Upper lobe of left lung (tissue), 6 donors: Measurements from ENCODE around the gene AMBN. TPM values are rescaled to one million over a fixed set of nuclear protein-coding genes. Genes with fewer than 3 reads are reported as not detected.

ENCODE experiments used
- ATAC-seq, 2 donors: fragments of 200-7000 bp; cut with Tn5 transposase; one replicate each; pipeline ENCODE4 v1.9.1; 2022; ENCODE audit warnings: mild to moderate bottlenecking in 2 of 2, moderate library complexity in 2 of 2; ENCODE audit not compliant: low FRiP score in 2 of 2
- DNase-seq, 2 donors: peaks; one replicate each; pipeline ENCODE4 v3.0.0-alpha.2; 2019 to 2020
- H3K27ac ChIP-seq, 4 donors: fragments of 200-600 bp; sonication (generic); one replicate each; pipeline ENCODE4 v1.5.1; 2016 to 2019
- H3K27me3 ChIP-seq, 4 donors: fragments of 200-600 bp; sonication (generic); one replicate each; pipeline ENCODE4 v1.5.1; 2017 to 2019
- H3K36me3 ChIP-seq, 4 donors: fragments of 200-600 bp; sonication (generic); one replicate each; pipeline ENCODE4 v1.5.1; 2016 to 2019
- H3K4me1 ChIP-seq, 4 donors: fragments of 200-600 bp; sonication (generic); one replicate each; pipeline ENCODE4 v1.5.1; 2018 to 2019
- H3K4me3 ChIP-seq, 4 donors: fragments of 200-600 bp; sonication (generic); one replicate each; pipeline ENCODE4 v1.5.1; 2017 to 2019; ENCODE audit warnings: mild to moderate bottlenecking in 2 of 4, moderate library complexity in 1 of 4
- H3K9me3 ChIP-seq, 4 donors: fragments of 200-600 bp; sonication (generic); one replicate each; pipeline ENCODE4 v1.5.1; 2018 to 2019
- EP300 ChIP-seq, 4 donors: sonication (generic); formaldehyde crosslinking; IDR thresholded peaks; one replicate each; pipeline ENCODE4 v1.5.1; 2017; ENCODE audit warnings: antibody characterized with exemption in 4 of 4, control low read depth in 2 of 4
- POLR2A ChIP-seq, 4 donors: fragments of 450-650 bp; IDR thresholded peaks; one replicate each; pipeline ENCODE4 v1.5.1; 2016 to 2017; ENCODE audit warnings: antibody characterized with exemption in 4 of 4, mild to moderate bottlenecking in 2 of 4
- POLR2AphosphoS5 ChIP-seq, 2 donors: sonication (generic); formaldehyde crosslinking; IDR thresholded peaks; one replicate each; pipeline ENCODE4 v1.5.1; 2017; ENCODE audit warnings: antibody characterized with exemption in 2 of 2
- WGBS, 2 donors: methylation state at CpG; one replicate each; pipeline ENCODE4 v1.1.5; 2017 to 2018; 5-methylcytosine and 5-hydroxymethylcytosine counted together
- total RNA-seq, 6 donors: library from RNA; depleted of rRNA in 4 of 6; stranded (reverse); fragments of >200 nt in 4 of 6; gene quantifications; one replicate each; pipeline versions ENCODE4 v1.1.0 to v1.2.1, GENCODE V29; 2016 to 2021
- TF ChIP-seq, protein P1 (sequence below), 6 experiments: fragments of 450-650 bp in 4 of 6; fragments of 200-600 bp in 2 of 6; sonication (generic) in 2 of 6; IDR thresholded peaks; one replicate each; pipeline ENCODE4 v1.5.1; 2016 to 2019; ENCODE audit warnings: antibody characterized with exemption in 6 of 6
- donor health status: DM: no; HTN: no; CAD: no; lungs with moderate emphysema.
- donor health status: DM: no; HTN: yes; CAD: no; lungs with severe emphysema.

The AMBN gene, protein sequence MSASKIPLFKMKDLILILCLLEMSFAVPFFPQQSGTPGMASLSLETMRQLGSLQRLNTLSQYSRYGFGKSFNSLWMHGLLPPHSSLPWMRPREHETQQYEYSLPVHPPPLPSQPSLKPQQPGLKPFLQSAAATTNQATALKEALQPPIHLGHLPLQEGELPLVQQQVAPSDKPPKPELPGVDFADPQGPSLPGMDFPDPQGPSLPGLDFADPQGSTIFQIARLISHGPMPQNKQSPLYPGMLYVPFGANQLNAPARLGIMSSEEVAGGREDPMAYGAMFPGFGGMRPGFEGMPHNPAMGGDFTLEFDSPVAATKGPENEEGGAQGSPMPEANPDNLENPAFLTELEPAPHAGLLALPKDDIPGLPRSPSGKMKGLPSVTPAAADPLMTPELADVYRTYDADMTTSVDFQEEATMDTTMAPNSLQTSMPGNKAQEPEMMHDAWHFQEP
- total RNA-seq = not detected

- Histone ChIP-seq H3K4me1 (no peaks in the 10 kb centered on the region), H3K27me3 (no peaks in the 10 kb centered on the region), H3K27ac (no peak within 1 kb of the TSS), H3K9me3 (no peaks in the 10 kb centered on the region), H3K4me3 (no peak within 1 kb of the TSS), H3K36me3 (no peaks in the 10 kb centered on the region)
- TF ChIP-seq, protein P1, sequence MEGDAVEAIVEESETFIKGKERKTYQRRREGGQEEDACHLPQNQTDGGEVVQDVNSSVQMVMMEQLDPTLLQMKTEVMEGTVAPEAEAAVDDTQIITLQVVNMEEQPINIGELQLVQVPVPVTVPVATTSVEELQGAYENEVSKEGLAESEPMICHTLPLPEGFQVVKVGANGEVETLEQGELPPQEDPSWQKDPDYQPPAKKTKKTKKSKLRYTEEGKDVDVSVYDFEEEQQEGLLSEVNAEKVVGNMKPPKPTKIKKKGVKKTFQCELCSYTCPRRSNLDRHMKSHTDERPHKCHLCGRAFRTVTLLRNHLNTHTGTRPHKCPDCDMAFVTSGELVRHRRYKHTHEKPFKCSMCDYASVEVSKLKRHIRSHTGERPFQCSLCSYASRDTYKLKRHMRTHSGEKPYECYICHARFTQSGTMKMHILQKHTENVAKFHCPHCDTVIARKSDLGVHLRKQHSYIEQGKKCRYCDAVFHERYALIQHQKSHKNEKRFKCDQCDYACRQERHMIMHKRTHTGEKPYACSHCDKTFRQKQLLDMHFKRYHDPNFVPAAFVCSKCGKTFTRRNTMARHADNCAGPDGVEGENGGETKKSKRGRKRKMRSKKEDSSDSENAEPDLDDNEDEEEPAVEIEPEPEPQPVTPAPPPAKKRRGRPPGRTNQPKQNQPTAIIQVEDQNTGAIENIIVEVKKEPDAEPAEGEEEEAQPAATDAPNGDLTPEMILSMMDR (IDR thresholded peaks at IDR 0.05) = no peak
- TF ChIP-seq POLR2A (IDR thresholded peaks at IDR 0.05) (no peak), POLR2AphosphoS5 (IDR thresholded peaks at IDR 0.05) (no peak), EP300 (IDR thresholded peaks at IDR 0.05) (no peak)
- ATAC-seq (no peak), DNase-seq (no peak)
- WGBS, 2 donors = 82 to 86% methylated on average over 5 of the region's 5 CpGs
Measured at GRCh38 chr4:70591955-70592582, at the start of gene AMBN. AMBN (plus strand) TSS chr4:70592256; CDS start chr4:70592359, 103 bp downstream.

DNA sequence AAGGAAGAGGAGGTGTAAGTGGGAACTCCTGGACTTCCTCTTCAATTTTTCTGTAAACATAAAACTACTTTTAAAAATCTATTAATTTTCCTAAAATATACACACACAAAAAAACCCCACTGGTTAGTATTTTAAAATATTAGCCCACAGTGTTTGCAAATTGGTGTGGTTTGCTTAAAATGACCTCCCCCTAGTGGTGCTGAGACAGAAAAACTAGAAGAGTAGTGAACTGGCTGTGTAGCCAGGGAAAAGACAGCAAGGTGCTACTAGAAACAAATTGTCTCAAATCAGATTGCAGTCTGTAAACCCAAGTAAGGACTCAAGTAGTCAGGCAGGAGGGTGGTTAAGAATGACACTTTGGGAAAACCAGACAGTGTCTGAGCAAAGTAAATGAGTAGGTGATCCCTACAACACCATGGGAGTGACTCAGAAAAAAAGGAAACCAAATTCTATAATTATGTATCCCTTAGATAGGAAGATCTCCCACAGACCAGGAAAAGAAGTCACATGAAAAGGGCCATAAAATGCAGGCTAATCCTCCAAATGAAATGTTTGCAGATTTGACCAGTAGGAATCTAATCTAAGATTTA is 47.7 kb upstream of the AMBN start:
- Histone ChIP-seq H3K27me3 (no peaks in the 10 kb centered on the region), H3K36me3 (no peaks in the 10 kb centered on the region), H3K9me3 (no peaks in the 10 kb centered on the region), H3K4me1 (no peaks in the 10 kb centered on the region), H3K27ac (no peak overlapping the region), H3K4me3 (no peak overlapping the region)
- DNase-seq = no peak
- ATAC-seq = no peak
- no peak for TF ChIP-seq POLR2A (IDR thresholded peaks at IDR 0.05)
- TF ChIP-seq, protein P1 (IDR thresholded peaks at IDR 0.05) = peak in 2 of 6 experiments; percentile 7 to 9

DNA sequence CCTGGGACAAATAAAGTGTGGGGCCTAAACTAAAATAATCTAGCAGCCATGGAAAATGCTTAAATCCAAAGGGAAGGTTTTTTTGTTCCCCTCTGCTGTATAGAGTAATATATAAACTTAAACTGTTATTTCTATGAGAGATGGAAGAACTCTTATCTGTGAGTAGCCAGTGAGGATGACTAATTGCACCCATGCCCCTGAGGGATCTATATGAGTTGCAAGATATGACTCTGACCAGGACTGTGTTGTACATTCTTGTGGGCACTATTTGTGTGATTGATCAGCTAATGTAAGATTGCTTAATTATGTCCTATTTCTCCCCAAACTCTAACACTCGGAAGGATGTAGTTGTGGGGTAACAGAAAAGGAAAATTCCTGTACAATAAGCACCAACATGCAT is 35.2 kb upstream of the AMBN start:
- no peaks in the 10 kb centered on the region for H3K4me1 ChIP-seq
- 7 to 96% methylated on average over 1 of the region's 1 CpG for WGBS, 2 donors
- no peaks in the 10 kb centered on the region for H3K9me3 ChIP-seq
- no peak for DNase-seq
- H3K4me3 ChIP-seq = no peak overlapping the region
- no peak for TF ChIP-seq EP300 (IDR thresholded peaks at IDR 0.05)
- no peak for TF ChIP-seq POLR2AphosphoS5 (IDR thresholded peaks at IDR 0.05)
- TF ChIP-seq, protein P1 (IDR thresholded peaks at IDR 0.05) = no peak
- no peak for TF ChIP-seq POLR2A (IDR thresholded peaks at IDR 0.05)
- no peaks in the 10 kb centered on the region for H3K27me3 ChIP-seq
- no peaks in the 10 kb centered on the region for H3K36me3 ChIP-seq
- no peak overlapping the region for H3K27ac ChIP-seq
- no peak for ATAC-seq

GRCh38 chr4:70559211-70559830 is 32.7 kb upstream of the AMBN start:
- peak in 1 of 2 donors; percentile 33 for DNase-seq

More at GRCh38 chr4:70559211-70559830, 32.7 kb upstream of the AMBN start:
- peak in 1 of 2 donors; percentile 69 for ATAC-seq
- Histone ChIP-seq H3K36me3 (no peaks in the 10 kb centered on the region), H3K27ac (no peak overlapping the region), H3K4me1 (no peaks in the 10 kb centered on the region), H3K4me3 (no peak overlapping the region), H3K27me3 (no peaks in the 10 kb centered on the region), H3K9me3 (no peaks in the 10 kb centered on the region)
- TF ChIP-seq POLR2A (IDR thresholded peaks at IDR 0.05) = no peak
- TF ChIP-seq, protein P1 (IDR thresholded peaks at IDR 0.05) = peak; percentile 34 to 69 (median 55)
- 28 to 29% methylated on average over 2 of the region's 2 CpGs for WGBS, 2 donors
